Stomach (tissue), 4 donors: ENCODE results near the gene C1QTNF6.

ENCODE experiments used
- EP300 ChIP-seq: sonication (generic); formaldehyde crosslinking; IDR thresholded peaks from one replicate; pipeline ENCODE4 v1.6.1; 2017; ENCODE audit warnings: antibody characterized with exemption
- POLR2A ChIP-seq, 4 donors: fragments of 450-650 bp; IDR thresholded peaks; one replicate each; pipeline ENCODE4 v1.6.1; 2016; ENCODE audit warnings: antibody characterized with exemption in 4 of 4, control low read depth in 2 of 4, mild to moderate bottlenecking in 1 of 4, moderate library complexity in 1 of 4
- TF ChIP-seq, protein P1 (sequence below), 7 experiments: fragments of 450-650 bp in 4 of 7; fragments of 200-600 bp in 3 of 7; sonication (generic) in 3 of 7; IDR thresholded peaks; one replicate each; pipeline ENCODE4 v1.5.1; 2016 to 2019; ENCODE audit warnings: antibody characterized with exemption in 7 of 7, control low read depth in 2 of 7, mild to moderate bottlenecking in 1 of 7

DNA sequence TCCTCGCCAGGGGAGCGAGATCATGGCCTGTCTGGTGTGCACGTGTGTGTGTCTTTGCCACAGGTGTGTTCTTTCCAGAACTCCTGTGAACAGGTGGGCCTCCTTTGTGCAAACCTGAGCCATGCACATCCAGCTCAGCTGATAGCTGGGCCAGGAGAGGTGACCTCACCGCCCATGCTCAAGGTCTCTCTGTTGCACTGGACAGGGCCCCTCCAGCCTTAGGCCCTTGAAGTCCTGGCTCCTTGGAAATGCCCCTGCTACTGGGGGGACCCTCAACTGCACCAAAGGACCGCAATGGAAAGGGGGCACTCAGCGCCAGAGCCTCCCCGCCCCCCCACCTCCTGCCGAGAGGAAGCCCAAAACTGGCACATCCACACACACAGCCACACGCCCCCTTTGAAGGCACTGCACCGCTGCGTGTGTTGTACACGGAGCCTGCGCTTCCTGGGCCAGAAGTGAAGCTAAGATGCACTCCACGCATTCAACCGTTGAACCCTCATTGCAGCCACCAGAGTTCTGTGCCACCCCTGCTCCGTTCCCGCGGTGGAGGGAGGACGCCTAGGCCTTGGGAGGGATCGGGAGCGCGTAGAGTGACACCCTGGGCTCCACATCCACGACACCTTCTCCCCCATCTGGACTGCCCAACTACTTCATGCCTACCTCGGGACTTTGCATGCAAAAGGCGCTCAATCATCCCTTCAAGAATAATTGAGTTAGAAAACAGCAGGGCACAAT lies 21.9 kb downstream of the C1QTNF6 start:
- no peak for TF ChIP-seq EP300
- TF ChIP-seq, protein P1, sequence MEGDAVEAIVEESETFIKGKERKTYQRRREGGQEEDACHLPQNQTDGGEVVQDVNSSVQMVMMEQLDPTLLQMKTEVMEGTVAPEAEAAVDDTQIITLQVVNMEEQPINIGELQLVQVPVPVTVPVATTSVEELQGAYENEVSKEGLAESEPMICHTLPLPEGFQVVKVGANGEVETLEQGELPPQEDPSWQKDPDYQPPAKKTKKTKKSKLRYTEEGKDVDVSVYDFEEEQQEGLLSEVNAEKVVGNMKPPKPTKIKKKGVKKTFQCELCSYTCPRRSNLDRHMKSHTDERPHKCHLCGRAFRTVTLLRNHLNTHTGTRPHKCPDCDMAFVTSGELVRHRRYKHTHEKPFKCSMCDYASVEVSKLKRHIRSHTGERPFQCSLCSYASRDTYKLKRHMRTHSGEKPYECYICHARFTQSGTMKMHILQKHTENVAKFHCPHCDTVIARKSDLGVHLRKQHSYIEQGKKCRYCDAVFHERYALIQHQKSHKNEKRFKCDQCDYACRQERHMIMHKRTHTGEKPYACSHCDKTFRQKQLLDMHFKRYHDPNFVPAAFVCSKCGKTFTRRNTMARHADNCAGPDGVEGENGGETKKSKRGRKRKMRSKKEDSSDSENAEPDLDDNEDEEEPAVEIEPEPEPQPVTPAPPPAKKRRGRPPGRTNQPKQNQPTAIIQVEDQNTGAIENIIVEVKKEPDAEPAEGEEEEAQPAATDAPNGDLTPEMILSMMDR (IDR thresholded peaks at IDR 0.05) = peak in 1 of 7 experiments; percentile 83
- no peak for TF ChIP-seq POLR2A (IDR thresholded peaks at IDR 0.05)
